Measurements from ENCODE around the gene CYBRD1.

Gene CYBRD1

GRCh38 chr2:171563301-171563700 is 41.0 kb downstream of the CYBRD1 start:
- H3K4me3 ChIP-seq (ENCODE audit: low read depth, low read length), result no peak overlapping the region
- no peak for DNase-seq (ENCODE audit: low read depth, low spot score)
- in situ Hi-C loops (cut with HindIII; ENCODE audit: low sequenced_read_pairs), result no loop called here
- TF ChIP-seq CTCF (IDR thresholded peaks at IDR 0.05; ENCODE audit: low read depth, low read length), result no peak

DNA sequence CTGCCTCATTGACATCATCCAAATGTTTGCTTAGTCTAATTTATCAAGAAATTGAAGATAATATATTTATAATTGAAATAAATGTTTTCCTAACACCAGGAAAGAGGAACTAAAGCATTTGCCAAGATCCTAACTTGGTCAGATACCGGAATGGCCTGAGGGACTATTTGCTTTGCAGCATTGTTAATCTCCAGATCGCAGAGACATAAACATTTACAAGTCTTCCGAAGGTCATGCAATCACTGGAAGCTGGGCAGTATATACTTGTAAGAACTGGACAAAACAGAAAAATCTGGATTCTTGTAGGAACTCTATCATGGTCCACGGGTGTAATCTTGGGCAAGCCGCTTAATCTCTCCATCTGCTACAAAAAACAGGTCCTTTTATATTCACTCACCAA is 42.2 kb downstream of the CYBRD1 start:
- no peak for DNase-seq (ENCODE audit: low read depth, low spot score)
- no peak overlapping the region for H3K4me3 ChIP-seq (ENCODE audit: low read depth, low read length)
- in situ Hi-C loops (cut with HindIII; ENCODE audit: low sequenced_read_pairs), result no loop called here
- TF ChIP-seq CTCF (IDR thresholded peaks at IDR 0.05; ENCODE audit: low read depth, low read length), result no peak

DNA sequence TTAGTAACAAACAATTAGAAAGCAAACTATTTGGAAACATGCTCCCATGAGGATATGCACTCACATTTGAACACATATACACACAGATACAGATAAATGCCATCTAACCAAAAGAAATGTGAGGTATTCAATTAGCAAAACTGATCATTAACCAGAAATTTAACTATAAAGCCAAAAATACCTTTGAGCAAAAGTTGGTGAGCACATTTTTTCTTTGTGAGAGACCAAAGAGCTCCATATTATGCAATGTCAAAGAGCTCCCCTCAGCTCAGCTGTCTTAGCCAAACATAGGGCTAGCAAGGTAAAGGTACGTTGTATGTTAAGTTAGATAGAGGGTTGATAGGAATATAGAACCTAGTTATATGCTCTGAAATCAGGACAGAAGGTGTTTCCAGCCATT is 43.8 kb downstream of the CYBRD1 start:
- TF ChIP-seq CTCF (IDR thresholded peaks at IDR 0.05; ENCODE audit: low read depth, low read length), result no peak
- no peak overlapping the region for H3K4me3 ChIP-seq (ENCODE audit: low read depth, low read length)
- in situ Hi-C loops (cut with HindIII; ENCODE audit: low sequenced_read_pairs), result no loop called here
- no peak for DNase-seq (ENCODE audit: low read depth, low spot score)

DNA sequence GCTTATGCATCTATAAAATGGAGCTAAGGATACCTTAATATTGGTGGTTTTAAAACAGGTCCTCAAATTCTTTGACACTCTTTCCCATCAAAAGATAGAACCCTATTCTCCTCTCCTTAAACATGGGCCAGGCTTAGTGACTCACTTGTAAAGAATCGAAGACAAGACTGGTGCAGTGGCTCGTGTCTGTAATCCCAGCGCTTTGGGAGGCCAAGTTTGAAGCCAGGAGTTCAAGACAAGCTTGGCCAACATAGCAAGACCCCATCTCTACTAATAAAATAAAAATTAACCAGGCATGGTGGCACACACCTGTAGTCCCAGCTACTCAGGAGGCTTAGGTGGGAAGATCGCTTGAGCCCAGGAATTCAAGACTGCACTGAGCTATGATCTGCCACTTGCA is 44.5 kb downstream of the CYBRD1 start:
- no peak for DNase-seq (ENCODE audit: low read depth, low spot score)
- in situ Hi-C loops (cut with HindIII; ENCODE audit: low sequenced_read_pairs), result no loop called here
- no peak for TF ChIP-seq CTCF (IDR thresholded peaks at IDR 0.05; ENCODE audit: low read depth, low read length)
- no peak overlapping the region for H3K4me3 ChIP-seq (ENCODE audit: low read depth, low read length)

- in situ Hi-C loops (cut with HindIII; ENCODE audit: low sequenced_read_pairs), result no loop called here
- H3K4me3 ChIP-seq (ENCODE audit: low read depth, low read length), result no peak overlapping the region
- TF ChIP-seq CTCF (IDR thresholded peaks at IDR 0.05; ENCODE audit: low read depth, low read length), result peak; percentile 15
- DNase-seq (ENCODE audit: low read depth, low spot score), result no peak
Measured at GRCh38 chr2:171568089-171568488, 45.8 kb downstream of the CYBRD1 start.

GRCh38 chr2:171571721-171572120 is 49.4 kb downstream of the CYBRD1 start:
- in situ Hi-C loops (cut with HindIII; ENCODE audit: low sequenced_read_pairs), result no loop called here
- no peak for TF ChIP-seq CTCF (IDR thresholded peaks at IDR 0.05; ENCODE audit: low read depth, low read length)
- no peak overlapping the region for H3K4me3 ChIP-seq (ENCODE audit: low read depth, low read length)
- DNase-seq (ENCODE audit: low read depth, low spot score), result no peak
